Parathyroid adenoma (tissue), 2 donors: ENCODE measurements around the gene ARFGEF3.

Experiments used
- H2AFZ ChIP-seq: fragments of 300-600 bp; sonication (generic); one replicate; pipeline ENCODE4 v1.7.0; 2017; ENCODE audit warnings: antibody characterized with exemption, mild to moderate bottlenecking
- H3K27ac ChIP-seq: fragments of 300-600 bp; sonication (generic); one replicate; pipeline ENCODE4 v1.7.0; 2017
- H3K27me3 ChIP-seq: fragments of 300-600 bp; sonication (generic); one replicate; pipeline ENCODE4 v1.7.0; 2017; ENCODE audit warnings: low read length; ENCODE audit not compliant: control insufficient read depth, insufficient read depth
- H3K36me3 ChIP-seq: fragments of 300-600 bp; sonication (generic); one replicate; pipeline ENCODE4 v1.7.0; 2017; ENCODE audit warnings: low read length; ENCODE audit not compliant: control insufficient read depth, insufficient read depth
- H3K4me1 ChIP-seq: fragments of 300-600 bp; sonication (generic); one replicate; pipeline ENCODE4 v1.7.0; 2017; ENCODE audit warnings: control low read depth
- H3K4me2 ChIP-seq: fragments of 300-600 bp; sonication (generic); one replicate; pipeline ENCODE4 v1.7.0; 2017; ENCODE audit warnings: low read length
- H3K4me3 ChIP-seq: fragments of 300-600 bp; sonication (generic); one replicate; pipeline ENCODE4 v1.7.0; 2017; ENCODE audit warnings: low read depth, low read length
- H3K79me2 ChIP-seq: fragments of 300-600 bp; sonication (generic); one replicate; pipeline ENCODE4 v1.7.0; 2017; ENCODE audit warnings: control low read depth
- H3K9ac ChIP-seq: fragments of 300-600 bp; sonication (generic); one replicate; pipeline ENCODE4 v1.7.0; 2017; ENCODE audit warnings: mild to moderate bottlenecking
- H3K9me3 ChIP-seq: fragments of 300-600 bp; sonication (generic); one replicate; pipeline ENCODE4 v1.7.0; 2017; ENCODE audit warnings: low read length; ENCODE audit not compliant: control insufficient read depth
- TF ChIP-seq, protein P1 (sequence below): fragments of 300-600 bp; sonication (generic); IDR thresholded peaks from one replicate; pipeline ENCODE4 v1.7.0; 2017; ENCODE audit warnings: antibody characterized with exemption, mild to moderate bottlenecking
- donor health status: primary hyperparathyroidism.

The ARFGEF3 gene

DNA sequence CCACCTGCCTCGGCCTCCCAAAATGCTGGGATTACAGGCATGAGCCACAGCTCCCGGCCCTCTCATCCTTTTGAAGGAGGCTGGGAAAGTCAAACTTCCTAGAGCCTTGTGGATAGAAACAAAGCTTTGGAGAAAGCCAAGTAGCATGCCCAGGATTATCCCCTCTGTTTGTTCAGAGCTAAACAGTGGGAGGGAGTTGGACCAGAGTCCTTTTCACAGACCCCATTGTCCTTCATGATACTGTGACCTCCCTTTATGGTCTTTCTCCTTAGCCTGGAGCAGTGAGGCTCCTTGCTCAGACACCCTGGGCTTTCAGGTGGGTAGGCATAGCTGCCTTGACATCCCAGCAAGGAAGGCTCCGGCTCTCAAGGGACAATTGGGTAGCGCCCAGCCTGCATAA is 25.4 kb downstream of the ARFGEF3 start:
- no peak overlapping the region for H3K9ac ChIP-seq
- no peaks in the 10 kb centered on the region for H3K36me3 ChIP-seq
- no peaks in the 10 kb centered on the region for H3K27me3 ChIP-seq
- no peak overlapping the region for H3K27ac ChIP-seq
- H3K79me2 ChIP-seq, result peaks cover 28% of the 10 kb centered on the region
- no peak overlapping the region for H3K4me3 ChIP-seq
- H2AFZ ChIP-seq, result no peak overlapping the region
- TF ChIP-seq, protein P1, sequence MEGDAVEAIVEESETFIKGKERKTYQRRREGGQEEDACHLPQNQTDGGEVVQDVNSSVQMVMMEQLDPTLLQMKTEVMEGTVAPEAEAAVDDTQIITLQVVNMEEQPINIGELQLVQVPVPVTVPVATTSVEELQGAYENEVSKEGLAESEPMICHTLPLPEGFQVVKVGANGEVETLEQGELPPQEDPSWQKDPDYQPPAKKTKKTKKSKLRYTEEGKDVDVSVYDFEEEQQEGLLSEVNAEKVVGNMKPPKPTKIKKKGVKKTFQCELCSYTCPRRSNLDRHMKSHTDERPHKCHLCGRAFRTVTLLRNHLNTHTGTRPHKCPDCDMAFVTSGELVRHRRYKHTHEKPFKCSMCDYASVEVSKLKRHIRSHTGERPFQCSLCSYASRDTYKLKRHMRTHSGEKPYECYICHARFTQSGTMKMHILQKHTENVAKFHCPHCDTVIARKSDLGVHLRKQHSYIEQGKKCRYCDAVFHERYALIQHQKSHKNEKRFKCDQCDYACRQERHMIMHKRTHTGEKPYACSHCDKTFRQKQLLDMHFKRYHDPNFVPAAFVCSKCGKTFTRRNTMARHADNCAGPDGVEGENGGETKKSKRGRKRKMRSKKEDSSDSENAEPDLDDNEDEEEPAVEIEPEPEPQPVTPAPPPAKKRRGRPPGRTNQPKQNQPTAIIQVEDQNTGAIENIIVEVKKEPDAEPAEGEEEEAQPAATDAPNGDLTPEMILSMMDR, result no peak
- peaks cover 4% of the 10 kb centered on the region for H3K4me1 ChIP-seq
- no peaks in the 10 kb centered on the region for H3K9me3 ChIP-seq
- no peak overlapping the region for H3K4me2 ChIP-seq

DNA sequence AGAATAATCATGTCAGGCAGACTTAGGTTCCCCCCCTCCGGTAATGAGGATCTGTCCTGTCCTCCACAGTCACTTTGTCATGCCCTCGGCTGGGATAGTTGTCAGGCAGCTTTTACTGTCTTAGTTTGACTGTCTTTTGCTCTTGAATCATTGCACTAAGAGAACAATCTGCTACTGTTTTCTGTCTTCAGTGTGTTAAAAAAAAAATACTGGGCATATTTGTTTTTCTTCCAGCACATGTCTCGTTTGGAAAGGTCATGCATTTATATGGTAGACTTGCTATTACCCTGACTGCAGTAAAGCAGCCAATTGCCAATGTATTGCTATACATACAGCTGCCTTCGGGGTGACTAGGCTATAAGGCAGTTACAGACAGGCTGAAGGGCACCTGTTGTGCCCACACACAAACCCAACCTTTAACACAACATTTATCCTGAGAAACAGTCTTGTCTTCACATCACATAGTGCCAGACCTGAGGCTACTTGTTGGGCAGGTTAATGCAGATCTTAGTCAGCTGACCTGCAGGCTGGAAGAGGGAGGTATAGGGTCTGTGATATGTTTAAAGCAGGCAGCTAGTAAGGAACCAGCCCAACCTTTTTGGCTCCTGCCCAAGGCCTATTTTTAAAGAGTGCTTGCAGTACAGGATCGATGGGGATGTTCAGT is 26.7 kb downstream of the ARFGEF3 start:
- Histone ChIP-seq H2AFZ (no peak overlapping the region), H3K79me2 (peaks cover 33% of the 10 kb centered on the region), H3K4me1 (peaks cover 4% of the 10 kb centered on the region), H3K4me3 (no peak overlapping the region), H3K4me2 (no peak overlapping the region), H3K9me3 (no peaks in the 10 kb centered on the region), H3K36me3 (no peaks in the 10 kb centered on the region), H3K27me3 (no peaks in the 10 kb centered on the region), H3K9ac (no peak overlapping the region), H3K27ac (no peak overlapping the region)
- TF ChIP-seq, protein P1, result no peak

DNA sequence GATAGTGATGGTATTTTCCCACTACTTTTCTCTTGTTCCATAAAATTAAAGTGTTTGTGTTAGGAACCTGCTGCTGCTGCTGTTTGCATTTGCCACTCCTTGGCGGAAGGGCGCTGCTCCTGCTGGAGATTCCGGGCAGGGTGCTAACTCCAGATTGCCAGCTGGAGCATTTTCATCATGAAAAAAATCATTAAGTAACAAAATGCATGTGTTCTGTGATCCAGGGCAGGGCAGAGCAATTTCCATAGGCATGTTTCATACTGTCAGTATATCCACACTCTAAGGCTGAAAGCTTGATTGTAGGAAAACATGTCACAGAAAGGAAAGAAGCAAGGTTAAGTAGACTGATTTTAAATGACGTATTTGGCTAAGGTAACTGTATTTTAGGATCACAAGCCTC is 32.5 kb downstream of the ARFGEF3 start:
- TF ChIP-seq, protein P1, result no peak
- no peak overlapping the region for H2AFZ ChIP-seq
- no peaks in the 10 kb centered on the region for H3K36me3 ChIP-seq
- no peaks in the 10 kb centered on the region for H3K4me1 ChIP-seq
- peaks cover 15% of the 10 kb centered on the region for H3K79me2 ChIP-seq
- H3K27me3 ChIP-seq, result no peaks in the 10 kb centered on the region
- H3K9ac ChIP-seq, result no peak overlapping the region
- no peaks in the 10 kb centered on the region for H3K9me3 ChIP-seq
- H3K4me3 ChIP-seq, result no peak overlapping the region
- no peak overlapping the region for H3K27ac ChIP-seq
- no peak overlapping the region for H3K4me2 ChIP-seq

DNA sequence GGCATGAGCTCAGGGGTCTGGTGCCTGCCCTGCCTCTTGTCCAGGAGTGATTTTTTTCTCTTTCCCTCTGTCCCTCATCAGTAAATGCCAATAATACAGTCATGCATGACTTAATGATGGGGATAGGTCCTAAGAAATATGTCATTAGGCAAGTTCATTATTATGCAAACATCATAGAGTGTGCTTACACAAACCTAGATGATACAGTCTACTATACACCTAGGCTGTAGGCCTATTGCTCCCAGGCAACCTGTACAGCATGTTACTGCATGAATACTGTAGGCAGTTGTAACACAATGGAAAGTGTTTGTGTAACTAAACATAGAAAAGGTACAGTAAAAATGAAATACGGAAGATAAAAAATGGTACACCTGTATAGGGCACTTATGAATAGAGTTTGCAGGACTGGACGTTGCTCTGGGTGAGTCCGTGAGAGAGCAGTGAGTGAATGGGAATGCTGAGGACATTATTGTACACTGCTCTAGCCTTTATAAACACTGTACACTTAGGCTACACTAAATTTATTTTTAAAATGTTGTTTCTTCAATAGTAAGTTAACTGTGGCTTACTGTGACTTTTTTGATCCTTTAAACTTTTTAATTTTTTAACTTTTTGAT is 34.5 kb downstream of the ARFGEF3 start:
- Histone ChIP-seq H2AFZ (no peak overlapping the region), H3K9me3 (no peaks in the 10 kb centered on the region), H3K9ac (no peak overlapping the region), H3K4me1 (no peaks in the 10 kb centered on the region), H3K4me2 (no peak overlapping the region), H3K27ac (no peak overlapping the region), H3K4me3 (no peak overlapping the region), H3K36me3 (no peaks in the 10 kb centered on the region), H3K79me2 (peaks cover 5% of the 10 kb centered on the region), H3K27me3 (no peaks in the 10 kb centered on the region)
- TF ChIP-seq, protein P1, result no peak

DNA sequence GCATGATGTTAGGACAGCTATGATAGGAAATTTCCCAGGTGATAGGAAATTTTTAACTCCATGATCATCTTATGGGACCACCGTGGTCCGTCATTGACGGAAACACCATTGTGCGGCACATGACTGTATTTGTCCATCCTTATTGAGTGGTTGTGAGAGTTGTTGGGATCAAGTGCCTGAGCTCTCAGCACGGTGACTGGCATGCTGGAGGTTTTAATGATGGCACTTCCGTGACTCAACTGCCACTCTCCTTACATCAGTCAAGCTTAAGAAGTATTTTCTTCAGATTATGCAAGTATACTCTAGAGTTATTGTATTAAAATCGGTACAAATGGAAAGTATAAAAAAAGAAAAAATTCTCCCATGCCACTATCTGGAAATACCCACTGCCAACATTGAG is 35.8 kb downstream of the ARFGEF3 start:
- H3K4me2 ChIP-seq, result no peak overlapping the region
- H3K4me3 ChIP-seq, result no peak overlapping the region
- no peaks in the 10 kb centered on the region for H3K36me3 ChIP-seq
- no peak overlapping the region for H3K27ac ChIP-seq
- H3K9me3 ChIP-seq, result no peaks in the 10 kb centered on the region
- peaks cover 2% of the 10 kb centered on the region for H3K79me2 ChIP-seq
- H2AFZ ChIP-seq, result no peak overlapping the region
- no peaks in the 10 kb centered on the region for H3K4me1 ChIP-seq
- TF ChIP-seq, protein P1, result no peak
- no peak overlapping the region for H3K9ac ChIP-seq
- H3K27me3 ChIP-seq, result no peaks in the 10 kb centered on the region
